ENCODE data around the gene RNPS1.

DNA sequence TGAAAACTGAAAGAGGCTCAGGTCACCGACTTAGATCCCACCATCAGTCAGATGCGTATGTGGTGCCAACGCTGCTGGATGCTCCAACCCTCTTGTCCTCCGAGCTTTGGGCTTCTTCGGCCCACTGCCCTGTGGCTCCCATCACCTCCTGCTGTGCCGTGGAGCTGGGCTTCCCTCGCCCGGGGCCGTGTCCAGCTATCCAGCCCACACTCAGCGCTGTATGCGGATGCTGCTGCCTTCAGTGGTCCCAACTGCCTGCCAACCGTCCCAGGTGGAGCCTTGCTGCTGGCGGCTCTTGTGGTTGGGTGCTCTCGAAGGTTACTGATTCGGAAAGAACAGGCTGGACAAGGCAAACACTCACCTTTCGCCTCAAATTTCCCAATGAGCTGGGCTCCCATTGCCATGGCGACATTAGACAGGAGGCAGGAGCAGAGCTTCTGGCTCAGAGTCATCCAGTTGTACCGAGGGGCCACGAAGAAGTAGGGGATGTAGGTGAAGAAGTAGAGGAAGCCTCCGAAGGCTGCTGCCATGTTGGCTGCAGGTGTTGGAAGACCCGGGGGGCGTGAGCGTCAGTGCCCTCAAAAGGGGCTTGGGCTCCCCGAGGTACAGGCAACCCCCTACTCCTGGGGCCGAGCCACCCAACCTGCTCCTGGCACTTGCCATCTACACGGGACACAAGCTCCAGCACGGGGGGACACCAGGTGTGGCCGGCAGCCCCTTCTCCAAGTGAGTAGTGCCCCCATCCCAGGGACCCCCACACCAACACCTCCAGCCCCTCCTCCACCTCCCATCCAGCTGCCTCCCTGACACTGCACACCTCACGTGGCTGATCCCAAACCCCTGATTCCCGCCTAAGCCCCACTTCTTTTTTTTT, 40.4 kb upstream of the RNPS1 start:
- TF ChIP-seq ARNT (IDR thresholded peaks at IDR 0.05), result no peak
- no peak for TF ChIP-seq SUZ12 (IDR thresholded peaks at IDR 0.05)
- TF ChIP-seq ELF4 (IDR thresholded peaks at IDR 0.05), result no peak
- no peak for TF ChIP-seq TARDBP (IDR thresholded peaks at IDR 0.05)
- no peak for TF ChIP-seq FOXK2 (IDR thresholded peaks at IDR 0.05)
- no peak for TF ChIP-seq FOXM1 (IDR thresholded peaks at IDR 0.05; ENCODE audit: borderline replicate concordance)
- no peak for TF ChIP-seq BHLHE40 (IDR thresholded peaks at IDR 0.05; ENCODE audit: borderline replicate concordance)
- no peak for TF ChIP-seq NFRKB (IDR thresholded peaks at IDR 0.05)
- no peak for TF ChIP-seq HDGF (IDR thresholded peaks at IDR 0.05; ENCODE audit: borderline replicate concordance)
- TF ChIP-seq CTBP1 (IDR thresholded peaks at IDR 0.05; ENCODE audit: borderline replicate concordance), result no peak
- TF ChIP-seq ZNF384 (IDR thresholded peaks at IDR 0.05), result no peak

Measured in HEK293T (cell line).